ENCODE results near the gene PRSS38.
A peak's percentile ranks its signal among the peaks of the same experiment; 100 is the strongest.

PRSS38 gene

DNA sequence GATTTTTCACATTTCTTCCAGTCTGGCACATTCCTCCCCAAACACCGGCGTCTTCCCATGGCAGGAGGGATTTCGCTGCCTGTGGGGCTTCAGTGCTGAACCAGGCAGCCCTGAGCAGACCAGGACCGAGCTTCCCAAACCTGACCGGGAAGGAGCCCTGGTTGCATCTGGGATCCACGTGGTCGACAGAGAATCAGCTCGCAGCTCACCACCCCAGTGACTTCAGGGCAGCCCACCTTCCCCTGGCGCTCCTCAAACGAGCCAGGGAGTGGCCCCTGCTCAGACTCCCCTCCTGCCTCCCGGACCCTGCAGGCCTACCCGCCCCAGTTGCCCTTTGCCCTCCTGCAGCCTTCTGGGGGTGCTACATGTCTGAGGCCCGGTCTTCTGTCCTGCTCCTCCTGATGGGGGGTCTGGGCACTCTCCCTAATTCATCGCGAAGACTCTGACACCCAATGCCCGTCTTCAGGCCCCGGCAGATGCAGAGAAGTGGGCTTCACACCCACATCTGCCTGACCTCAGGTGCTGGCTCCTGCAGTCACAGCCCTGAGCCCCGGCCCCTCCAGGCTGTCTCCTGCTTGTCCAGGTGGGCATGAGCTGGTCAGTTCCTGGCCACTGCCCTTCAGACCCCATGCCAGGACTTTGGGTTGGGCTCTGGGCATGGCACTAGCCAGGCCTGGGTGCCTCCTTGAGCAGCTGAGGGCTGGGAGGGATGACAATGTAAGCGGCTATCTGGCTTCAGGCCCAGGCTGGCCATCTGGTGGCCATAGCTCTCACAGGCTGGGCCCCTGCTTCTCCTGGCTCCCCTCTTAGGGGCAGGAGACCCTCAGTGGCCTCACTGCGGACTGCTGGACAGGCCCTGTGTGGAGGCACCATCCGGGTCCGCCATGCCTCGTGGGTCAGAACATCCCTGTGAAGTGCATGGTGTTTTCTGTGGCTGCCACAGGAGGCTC, 26.1 kb upstream of the PRSS38 start:
- DNase-seq (ENCODE audit: low spot score), result no peak
- no peak overlapping the region for H3K4me3 ChIP-seq (ENCODE audit: low read length in 2 of 2)

DNA sequence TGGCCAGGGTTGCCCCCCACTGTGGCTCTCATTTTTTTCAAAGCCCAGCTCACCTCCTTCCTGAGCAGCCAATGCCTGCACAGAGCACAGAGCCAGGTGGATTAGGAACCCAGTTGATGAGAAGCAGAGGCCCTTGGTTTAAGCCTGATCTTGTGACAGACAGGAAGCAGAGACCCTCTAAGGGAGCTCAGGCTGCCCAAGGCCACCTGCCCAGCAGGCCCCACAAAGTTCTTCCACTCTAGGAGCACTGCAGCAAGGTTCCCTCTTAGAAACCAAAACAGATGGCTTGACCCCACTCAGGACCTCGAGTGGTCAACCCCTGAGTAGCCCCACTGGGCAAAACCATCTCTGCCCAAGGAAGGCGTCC, 25.5 kb upstream of the PRSS38 start:
- peak overlapping the region; percentile 2 for H2AK5ac ChIP-seq (ENCODE audit: low read depth, low read length)
- H2BK5ac ChIP-seq (ENCODE audit: low read length), result no peak overlapping the region
- H2BK120ac ChIP-seq (ENCODE audit: low read depth, low read length), result no peak overlapping the region
- peak overlapping the region; percentile 72 for H3K18ac ChIP-seq (ENCODE audit: low read length)
- H2AFZ ChIP-seq (ENCODE audit: low read length), result no peak overlapping the region
- H3K36me3 ChIP-seq (replicated peaks in 1 of 2; ENCODE audit: control insufficient read depth in 2 of 2, insufficient read depth in 2 of 2, low read length in 2 of 2), result no peaks in the 10 kb centered on the region
- peaks cover 5 to 61% (median 37%) of the 10 kb centered on the region in 3 experiments for H3K27me3 ChIP-seq (ENCODE audit: control insufficient read depth in 3 of 3, insufficient read depth in 3 of 3, low read depth in 1 of 3, low read length in 3 of 3)
- no peak overlapping the region for H3K14ac ChIP-seq (ENCODE audit: low read length)
- no peak overlapping the region for H3K23ac ChIP-seq (ENCODE audit: low read depth, low read length, poor library complexity)
- H3K4ac ChIP-seq (ENCODE audit: low read length), result no peak overlapping the region
- DNase-seq (ENCODE audit: low spot score), result no peak
- no peaks in the 10 kb centered on the region for H3K9me3 ChIP-seq (replicated peaks in 1 of 2; ENCODE audit: control insufficient read depth in 2 of 2, insufficient read depth in 1 of 2, low read depth in 1 of 2, low read length in 2 of 2)
- H4K91ac ChIP-seq (ENCODE audit: low read depth, low read length, poor library complexity), result no peak overlapping the region
- no peak overlapping the region for H3K4me3 ChIP-seq (ENCODE audit: low read length in 2 of 2)
- no CpG with 5 or more reads among the region's 2 CpGs for WGBS, 2 donors (ENCODE audit: extremely low coverage in 2 of 2, insufficient read length in 2 of 2, insufficient replicate concordance in 1 of 2)
- no peak overlapping the region for H3K9ac ChIP-seq (ENCODE audit: low read depth, low read length, poor library complexity)
- H3K4me1 ChIP-seq (ENCODE audit: control insufficient read depth in 2 of 2, insufficient read depth in 1 of 2, low read depth in 1 of 2, low read length in 2 of 2), result peaks cover 22 to 30% of the 10 kb centered on the region in 2 donors
- no peak overlapping the region for H4K8ac ChIP-seq (ENCODE audit: low read depth, low read length)
- no peak overlapping the region for H3K27ac ChIP-seq (replicated peaks; ENCODE audit: low read length)
- H3K79me1 ChIP-seq (ENCODE audit: low read depth, low read length), result no peaks in the 10 kb centered on the region
- H2BK15ac ChIP-seq (ENCODE audit: low read length), result peak overlapping the region; percentile 86
- H3K4me2 ChIP-seq (ENCODE audit: insufficient read depth, low read length, poor library complexity, severe bottlenecking), result no peak overlapping the region
- H2BK12ac ChIP-seq (ENCODE audit: low read length), result peak overlapping the region; percentile 52

More for the DNA sequence above, 26.1 kb upstream of the PRSS38 start:
- H4K91ac ChIP-seq (ENCODE audit: low read depth, low read length, poor library complexity), result no peak overlapping the region
- no peaks in the 10 kb centered on the region for H3K79me1 ChIP-seq (ENCODE audit: low read depth, low read length)
- H2BK12ac ChIP-seq (ENCODE audit: low read length), result peak overlapping the region; percentile 52
- peak overlapping the region; percentile 89 for H2AFZ ChIP-seq (ENCODE audit: low read length)
- H4K8ac ChIP-seq (ENCODE audit: low read depth, low read length), result no peak overlapping the region
- H3K9me3 ChIP-seq (replicated peaks in 1 of 2; ENCODE audit: control insufficient read depth in 2 of 2, insufficient read depth in 1 of 2, low read depth in 1 of 2, low read length in 2 of 2), result no peaks in the 10 kb centered on the region
- peaks cover 5 to 61% (median 37%) of the 10 kb centered on the region in 3 experiments for H3K27me3 ChIP-seq (ENCODE audit: control insufficient read depth in 3 of 3, insufficient read depth in 3 of 3, low read depth in 1 of 3, low read length in 3 of 3)
- H3K36me3 ChIP-seq (replicated peaks in 1 of 2; ENCODE audit: control insufficient read depth in 2 of 2, insufficient read depth in 2 of 2, low read length in 2 of 2), result no peaks in the 10 kb centered on the region
- H3K27ac ChIP-seq (replicated peaks; ENCODE audit: low read length), result no peak overlapping the region
- H2BK5ac ChIP-seq (ENCODE audit: low read length), result peak overlapping the region; percentile 6
- H3K4me2 ChIP-seq (ENCODE audit: insufficient read depth, low read length, poor library complexity, severe bottlenecking), result peak overlapping the region; percentile 92
- WGBS, 2 donors (ENCODE audit: extremely low coverage in 2 of 2, insufficient read length in 2 of 2, insufficient replicate concordance in 1 of 2), result no CpG with 5 or more reads among the region's 23 CpGs
- H2AK5ac ChIP-seq (ENCODE audit: low read depth, low read length), result peak overlapping the region; percentile 2
- peaks cover 19 to 25% of the 10 kb centered on the region in 2 donors for H3K4me1 ChIP-seq (ENCODE audit: control insufficient read depth in 2 of 2, insufficient read depth in 1 of 2, low read depth in 1 of 2, low read length in 2 of 2)
- no peak overlapping the region for H3K14ac ChIP-seq (ENCODE audit: low read length)
- H2BK15ac ChIP-seq (ENCODE audit: low read length), result peak overlapping the region; percentile 86
- H3K9ac ChIP-seq (ENCODE audit: low read depth, low read length, poor library complexity), result peak overlapping the region; percentile 51
- H3K18ac ChIP-seq (ENCODE audit: low read length), result peak overlapping the region; percentile 72
- H2BK120ac ChIP-seq (ENCODE audit: low read depth, low read length), result peak overlapping the region; percentile 10
- no peak overlapping the region for H3K4ac ChIP-seq (ENCODE audit: low read length)
- H3K23ac ChIP-seq (ENCODE audit: low read depth, low read length, poor library complexity), result peak overlapping the region; percentile 26

DNA sequence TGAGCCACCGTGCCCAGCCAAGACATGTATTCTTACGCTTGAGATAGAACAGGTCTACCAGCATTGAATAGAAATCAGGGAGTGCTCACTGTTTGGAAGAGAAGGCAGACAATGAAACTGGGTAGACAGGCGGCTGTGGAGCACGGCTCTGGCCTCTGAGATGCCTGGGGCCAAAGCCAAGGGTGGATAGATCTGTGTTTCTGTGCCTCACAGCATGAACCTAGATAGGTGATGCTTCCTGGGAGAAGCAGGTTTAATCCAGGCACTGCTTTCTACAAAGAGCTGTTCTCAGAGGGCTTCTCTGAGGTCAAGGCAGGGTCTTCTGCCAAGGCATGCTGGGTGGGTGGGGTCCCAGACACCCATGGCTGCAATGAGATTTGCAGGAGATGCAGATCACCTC, 24.6 kb upstream of the PRSS38 start:
- Histone ChIP-seq H3K27me3 (ENCODE audit: control insufficient read depth in 3 of 3, insufficient read depth in 3 of 3, low read depth in 1 of 3, low read length in 3 of 3) (peaks cover 5 to 60% (median 35%) of the 10 kb centered on the region in 3 experiments), H2BK120ac (ENCODE audit: low read depth, low read length) (no peak overlapping the region), H2BK12ac (ENCODE audit: low read length) (no peak overlapping the region), H4K91ac (ENCODE audit: low read depth, low read length, poor library complexity) (no peak overlapping the region), H3K23ac (ENCODE audit: low read depth, low read length, poor library complexity) (no peak overlapping the region), H3K79me1 (ENCODE audit: low read depth, low read length) (no peaks in the 10 kb centered on the region), H3K14ac (ENCODE audit: low read length) (no peak overlapping the region), H2AK5ac (ENCODE audit: low read depth, low read length) (no peak overlapping the region), H3K4me1 (ENCODE audit: control insufficient read depth in 2 of 2, insufficient read depth in 1 of 2, low read depth in 1 of 2, low read length in 2 of 2) (peaks cover 22 to 30% of the 10 kb centered on the region in 2 donors), H3K9me3 (replicated peaks in 1 of 2; ENCODE audit: control insufficient read depth in 2 of 2, insufficient read depth in 1 of 2, low read depth in 1 of 2, low read length in 2 of 2) (no peaks in the 10 kb centered on the region), H3K18ac (ENCODE audit: low read length) (no peak overlapping the region), H3K4me3 (ENCODE audit: low read length in 2 of 2) (no peak overlapping the region), H3K4ac (ENCODE audit: low read length) (no peak overlapping the region), H2BK15ac (ENCODE audit: low read length) (no peak overlapping the region), H2AFZ (ENCODE audit: low read length) (no peak overlapping the region), H4K8ac (ENCODE audit: low read depth, low read length) (no peak overlapping the region), H3K9ac (ENCODE audit: low read depth, low read length, poor library complexity) (no peak overlapping the region), H2BK5ac (ENCODE audit: low read length) (no peak overlapping the region), H3K27ac (replicated peaks; ENCODE audit: low read length) (no peak overlapping the region), H3K36me3 (replicated peaks in 1 of 2; ENCODE audit: control insufficient read depth in 2 of 2, insufficient read depth in 2 of 2, low read length in 2 of 2) (no peaks in the 10 kb centered on the region), H3K4me2 (ENCODE audit: insufficient read depth, low read length, poor library complexity, severe bottlenecking) (no peak overlapping the region)
- no peak for DNase-seq (ENCODE audit: low spot score)
- no CpG with 5 or more reads among the region's 4 CpGs for WGBS, 2 donors (ENCODE audit: extremely low coverage in 2 of 2, insufficient read length in 2 of 2, insufficient replicate concordance in 1 of 2)

DNA sequence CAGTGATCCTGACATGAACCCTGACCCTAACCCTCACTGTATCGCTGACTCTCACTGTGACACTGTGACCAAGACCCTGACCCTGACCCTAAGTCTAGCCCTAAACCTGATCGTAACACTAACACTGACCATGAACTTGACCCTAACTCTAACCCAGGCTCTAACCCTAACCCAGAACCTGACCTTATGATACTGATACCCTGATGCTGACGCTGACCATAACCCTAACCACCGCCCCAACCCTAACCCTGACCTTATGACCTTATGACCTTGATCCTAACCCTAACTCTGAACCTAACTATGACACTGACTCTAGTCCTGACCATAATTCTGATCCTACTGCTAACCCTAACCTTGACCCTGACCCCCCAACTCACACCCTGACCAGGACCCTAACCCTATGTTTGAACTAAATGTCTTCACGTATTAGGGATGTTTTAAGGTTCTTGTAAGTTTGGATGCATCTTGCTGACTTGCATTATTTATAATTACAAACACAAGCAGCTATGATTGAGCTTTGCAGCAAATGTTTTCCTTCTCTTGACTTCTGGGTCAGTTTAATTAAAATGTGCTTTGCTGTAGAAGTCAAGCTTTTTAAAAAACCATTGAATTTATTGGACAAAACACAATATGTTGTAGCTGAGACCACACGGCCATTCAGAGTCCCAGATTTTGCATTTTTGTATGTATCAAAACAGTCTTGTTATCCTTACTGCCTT, 23.9 kb upstream of the PRSS38 start:
- WGBS, 2 donors (ENCODE audit: extremely low coverage in 2 of 2, insufficient read length in 2 of 2, insufficient replicate concordance in 1 of 2), result no CpG with 5 or more reads among the region's 6 CpGs
- Histone ChIP-seq H2BK5ac (ENCODE audit: low read length) (no peak overlapping the region), H3K4ac (ENCODE audit: low read length) (no peak overlapping the region), H4K8ac (ENCODE audit: low read depth, low read length) (no peak overlapping the region), H3K23ac (ENCODE audit: low read depth, low read length, poor library complexity) (no peak overlapping the region), H3K9ac (ENCODE audit: low read depth, low read length, poor library complexity) (no peak overlapping the region), H2AK5ac (ENCODE audit: low read depth, low read length) (no peak overlapping the region), H4K91ac (ENCODE audit: low read depth, low read length, poor library complexity) (no peak overlapping the region), H3K9me3 (replicated peaks in 1 of 2; ENCODE audit: control insufficient read depth in 2 of 2, insufficient read depth in 1 of 2, low read depth in 1 of 2, low read length in 2 of 2) (no peaks in the 10 kb centered on the region), H3K27ac (replicated peaks; ENCODE audit: low read length) (no peak overlapping the region), H3K18ac (ENCODE audit: low read length) (no peak overlapping the region), H2AFZ (ENCODE audit: low read length) (no peak overlapping the region), H2BK15ac (ENCODE audit: low read length) (no peak overlapping the region), H3K14ac (ENCODE audit: low read length) (no peak overlapping the region), H3K36me3 (replicated peaks in 1 of 2; ENCODE audit: control insufficient read depth in 2 of 2, insufficient read depth in 2 of 2, low read length in 2 of 2) (no peaks in the 10 kb centered on the region), H3K27me3 (ENCODE audit: control insufficient read depth in 3 of 3, insufficient read depth in 3 of 3, low read depth in 1 of 3, low read length in 3 of 3) (peaks cover 4 to 56% (median 27%) of the 10 kb centered on the region in 3 experiments), H2BK12ac (ENCODE audit: low read length) (no peak overlapping the region), H2BK120ac (ENCODE audit: low read depth, low read length) (no peak overlapping the region), H3K4me3 (ENCODE audit: low read length in 2 of 2) (no peak overlapping the region), H3K79me1 (ENCODE audit: low read depth, low read length) (no peaks in the 10 kb centered on the region), H3K4me2 (ENCODE audit: insufficient read depth, low read length, poor library complexity, severe bottlenecking) (no peak overlapping the region), H3K4me1 (ENCODE audit: control insufficient read depth in 2 of 2, insufficient read depth in 1 of 2, low read depth in 1 of 2, low read length in 2 of 2) (peaks cover 22 to 30% of the 10 kb centered on the region in 2 donors)
- DNase-seq (ENCODE audit: low spot score), result no peak

All from neuronal stem cell (in vitro differentiated cells).